ENCODE data around the gene RRN3.
"Not testable (repeated sequence)": the region's sequence is repeated elsewhere in the genome, so short reads cannot be mapped to it uniquely, and the experiment has no call there.

Gene RRN3

DNA sequence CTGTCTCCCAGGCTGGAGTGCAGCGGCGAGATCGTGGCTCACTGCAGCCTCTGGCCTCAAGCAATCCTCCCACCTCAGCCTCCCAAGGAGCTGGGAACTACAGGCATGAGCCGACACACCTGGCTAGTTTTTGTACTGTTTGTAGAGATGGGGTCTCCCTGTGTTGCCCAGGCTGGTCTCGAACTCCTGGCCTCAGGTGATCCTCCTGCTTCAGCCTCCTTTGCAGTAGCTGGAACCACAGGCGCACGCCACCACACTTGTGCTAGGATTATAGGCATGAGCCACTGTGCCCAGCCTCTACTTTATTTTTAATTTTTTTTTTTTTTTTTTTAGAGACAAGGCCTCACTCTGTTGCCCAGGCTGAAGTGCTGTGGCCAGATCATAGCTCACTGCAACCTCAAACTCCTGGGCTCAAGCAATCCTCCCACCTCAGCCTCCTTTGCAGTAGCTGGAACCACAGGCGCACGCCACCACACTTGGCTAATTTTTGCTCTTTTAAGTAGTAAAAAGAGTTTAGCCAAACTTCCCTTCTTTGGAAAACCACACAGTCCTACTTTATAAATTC lies 42.6 kb downstream of the RRN3 start:
- TF ChIP-seq, protein P1, sequence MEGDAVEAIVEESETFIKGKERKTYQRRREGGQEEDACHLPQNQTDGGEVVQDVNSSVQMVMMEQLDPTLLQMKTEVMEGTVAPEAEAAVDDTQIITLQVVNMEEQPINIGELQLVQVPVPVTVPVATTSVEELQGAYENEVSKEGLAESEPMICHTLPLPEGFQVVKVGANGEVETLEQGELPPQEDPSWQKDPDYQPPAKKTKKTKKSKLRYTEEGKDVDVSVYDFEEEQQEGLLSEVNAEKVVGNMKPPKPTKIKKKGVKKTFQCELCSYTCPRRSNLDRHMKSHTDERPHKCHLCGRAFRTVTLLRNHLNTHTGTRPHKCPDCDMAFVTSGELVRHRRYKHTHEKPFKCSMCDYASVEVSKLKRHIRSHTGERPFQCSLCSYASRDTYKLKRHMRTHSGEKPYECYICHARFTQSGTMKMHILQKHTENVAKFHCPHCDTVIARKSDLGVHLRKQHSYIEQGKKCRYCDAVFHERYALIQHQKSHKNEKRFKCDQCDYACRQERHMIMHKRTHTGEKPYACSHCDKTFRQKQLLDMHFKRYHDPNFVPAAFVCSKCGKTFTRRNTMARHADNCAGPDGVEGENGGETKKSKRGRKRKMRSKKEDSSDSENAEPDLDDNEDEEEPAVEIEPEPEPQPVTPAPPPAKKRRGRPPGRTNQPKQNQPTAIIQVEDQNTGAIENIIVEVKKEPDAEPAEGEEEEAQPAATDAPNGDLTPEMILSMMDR (IDR thresholded peaks at IDR 0.05; ENCODE audit: low read depth, low read length) = no peak

DNA sequence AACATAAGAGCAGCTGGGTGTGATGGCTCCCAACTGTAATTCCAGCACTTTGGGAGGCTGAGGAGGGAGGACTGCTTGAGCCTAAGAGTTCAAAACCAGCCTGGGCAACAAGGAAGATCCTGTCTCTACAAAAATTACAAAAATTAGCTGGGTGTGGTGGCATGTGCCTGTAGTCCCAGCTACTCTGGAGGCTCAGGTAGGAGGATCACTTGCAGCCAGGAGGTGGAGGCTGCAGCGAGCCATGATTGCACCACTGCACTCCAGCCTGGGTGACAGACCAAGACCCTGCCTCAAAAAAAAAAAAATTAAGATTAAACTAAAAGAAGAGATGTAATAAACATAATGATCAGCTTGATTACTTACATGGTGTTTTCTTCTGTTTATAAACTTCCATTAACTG lies 43.6 kb downstream of the RRN3 start:
- not testable (repeated sequence) for H3K4me3 ChIP-seq (ENCODE audit: low read depth, low read length)

More for the DNA sequence above, 42.6 kb downstream of the RRN3 start:
- H3K4me3 ChIP-seq (ENCODE audit: low read depth, low read length) = no peak overlapping the region

DNA sequence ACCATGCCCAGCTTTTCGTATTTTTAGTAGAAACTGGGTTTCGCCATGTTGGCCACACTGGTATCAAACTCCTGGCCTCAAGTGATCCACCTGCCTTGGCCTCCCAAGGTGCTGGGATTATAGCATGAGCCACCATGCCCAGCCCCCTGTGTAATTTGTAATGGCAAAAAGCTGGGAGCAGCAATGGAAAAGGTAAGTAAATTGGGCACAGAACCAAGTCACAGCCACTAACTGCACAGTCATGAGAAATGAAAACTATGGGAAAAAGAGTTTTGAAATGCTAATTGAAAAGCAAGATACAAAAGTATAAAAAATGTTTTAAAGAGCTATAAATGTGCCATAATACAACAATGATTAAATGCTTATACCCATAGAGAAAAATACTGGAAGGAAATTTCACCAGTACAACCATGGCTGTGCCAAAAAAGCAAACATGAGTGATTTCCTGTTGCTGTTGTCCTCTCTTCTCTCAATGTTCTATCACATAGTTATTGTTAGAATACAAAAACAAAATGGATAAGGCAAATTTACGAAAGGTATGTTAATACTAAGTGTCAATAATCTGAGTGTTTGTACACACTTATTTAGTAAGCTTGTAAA lies 44.4 kb downstream of the RRN3 start:
- no peak overlapping the region for H3K4me3 ChIP-seq (ENCODE audit: low read depth, low read length)
- TF ChIP-seq, protein P1 (IDR thresholded peaks at IDR 0.05; ENCODE audit: low read depth, low read length) = no peak

DNA sequence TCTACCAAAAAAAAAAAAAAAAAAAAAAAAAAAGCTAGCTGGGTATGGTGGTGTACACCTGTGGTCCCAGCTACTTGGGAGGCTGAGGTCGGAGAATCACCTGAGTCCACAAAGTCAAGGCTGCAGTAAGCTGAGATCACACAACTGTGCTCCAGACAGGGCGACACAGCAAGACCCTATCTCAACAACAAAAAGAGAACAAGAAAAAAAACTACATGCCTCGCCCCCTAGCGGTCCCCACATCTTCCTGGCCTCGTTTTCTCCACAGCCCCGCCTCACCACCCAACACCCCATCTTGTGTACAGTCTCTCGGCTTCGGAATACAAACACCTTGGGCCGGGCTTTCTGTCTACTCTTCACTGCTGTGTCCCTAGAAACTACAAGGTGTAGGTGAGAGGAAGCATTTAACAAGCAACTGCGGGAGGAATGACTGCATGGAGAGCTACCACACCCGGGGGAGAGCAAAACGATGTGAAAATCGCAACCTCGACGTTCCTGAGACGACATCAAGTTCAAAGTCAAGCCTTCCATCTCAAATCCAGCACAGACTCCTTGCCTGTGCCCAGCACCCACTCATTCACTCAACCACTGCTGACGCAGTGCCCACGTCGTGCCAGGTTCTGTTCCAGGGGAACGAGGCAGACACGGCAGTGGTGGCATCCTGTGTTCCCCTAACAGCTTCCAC lies 47.2 kb downstream of the RRN3 start:
- TF ChIP-seq, protein P1 (IDR thresholded peaks at IDR 0.05; ENCODE audit: low read depth, low read length) = no peak
- no peak overlapping the region for H3K4me3 ChIP-seq (ENCODE audit: low read depth, low read length)

DNA sequence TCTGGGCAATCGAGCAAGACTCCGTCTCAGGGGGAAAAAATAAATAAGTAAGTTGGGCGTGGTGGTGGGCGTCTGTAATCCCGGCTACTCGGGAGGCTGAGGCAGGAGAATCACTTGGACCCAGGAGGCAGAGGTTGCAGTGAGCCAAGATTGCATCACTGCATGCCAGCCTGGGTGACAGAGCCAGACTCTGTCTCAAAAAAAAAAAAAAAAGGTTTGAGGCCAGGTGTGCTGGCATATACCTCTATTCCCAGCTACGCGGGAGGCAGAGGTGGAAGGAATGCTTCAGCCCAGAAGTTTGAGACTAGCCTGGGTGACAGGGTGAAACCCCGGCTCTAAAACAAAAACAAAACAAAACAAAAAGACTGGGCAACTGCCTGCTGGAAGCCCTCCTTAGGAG lies 48.8 kb downstream of the RRN3 start:
- H3K4me3 ChIP-seq (ENCODE audit: low read depth, low read length) = not testable (repeated sequence)

DNA sequence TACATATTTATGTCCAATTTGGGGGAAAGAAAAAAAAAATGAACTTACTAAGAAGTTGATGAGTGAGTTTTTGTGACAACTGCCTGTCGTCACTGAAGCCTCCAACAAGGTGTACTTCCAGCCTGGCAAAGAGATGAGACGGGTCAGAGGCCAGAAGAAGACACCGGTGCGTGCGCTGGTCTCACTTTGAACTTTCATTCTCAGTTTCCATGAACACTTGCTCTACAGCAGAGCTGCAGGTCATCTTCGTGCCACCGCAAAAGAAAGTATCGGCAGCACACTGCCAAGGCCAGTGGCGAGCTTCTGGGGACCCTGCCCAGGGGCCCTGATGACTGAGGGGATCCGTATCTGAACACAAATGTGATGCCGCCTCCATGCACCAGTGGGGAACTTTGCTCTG lies 49.8 kb downstream of the RRN3 start:
- no peak overlapping the region for H3K4me3 ChIP-seq (ENCODE audit: low read depth, low read length)
- TF ChIP-seq, protein P1 (IDR thresholded peaks at IDR 0.05; ENCODE audit: low read depth, low read length) = no peak

DNA sequence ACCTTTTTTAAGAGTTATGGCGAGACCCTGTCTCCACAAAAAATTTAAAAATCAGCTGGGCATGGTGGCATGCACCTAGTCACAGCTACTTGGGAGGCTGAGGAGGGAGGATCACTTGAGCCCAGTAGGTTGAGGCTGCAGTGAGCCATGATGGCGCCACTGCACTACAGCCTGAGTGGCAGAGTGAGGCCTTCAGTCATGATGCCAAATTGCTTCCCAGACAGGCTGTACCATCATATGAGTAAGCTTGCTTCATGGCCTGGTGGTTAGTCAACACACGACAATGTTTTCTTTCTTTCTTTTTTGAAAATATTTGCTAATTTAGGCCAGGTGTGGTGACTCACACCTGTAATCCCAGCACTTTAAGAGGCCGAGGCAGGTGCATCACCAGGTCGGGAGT lies 50.7 kb downstream of the RRN3 start:
- TF ChIP-seq, protein P1 (IDR thresholded peaks at IDR 0.05; ENCODE audit: low read depth, low read length) = no peak
- no peak overlapping the region for H3K4me3 ChIP-seq (ENCODE audit: low read depth, low read length)

DNA sequence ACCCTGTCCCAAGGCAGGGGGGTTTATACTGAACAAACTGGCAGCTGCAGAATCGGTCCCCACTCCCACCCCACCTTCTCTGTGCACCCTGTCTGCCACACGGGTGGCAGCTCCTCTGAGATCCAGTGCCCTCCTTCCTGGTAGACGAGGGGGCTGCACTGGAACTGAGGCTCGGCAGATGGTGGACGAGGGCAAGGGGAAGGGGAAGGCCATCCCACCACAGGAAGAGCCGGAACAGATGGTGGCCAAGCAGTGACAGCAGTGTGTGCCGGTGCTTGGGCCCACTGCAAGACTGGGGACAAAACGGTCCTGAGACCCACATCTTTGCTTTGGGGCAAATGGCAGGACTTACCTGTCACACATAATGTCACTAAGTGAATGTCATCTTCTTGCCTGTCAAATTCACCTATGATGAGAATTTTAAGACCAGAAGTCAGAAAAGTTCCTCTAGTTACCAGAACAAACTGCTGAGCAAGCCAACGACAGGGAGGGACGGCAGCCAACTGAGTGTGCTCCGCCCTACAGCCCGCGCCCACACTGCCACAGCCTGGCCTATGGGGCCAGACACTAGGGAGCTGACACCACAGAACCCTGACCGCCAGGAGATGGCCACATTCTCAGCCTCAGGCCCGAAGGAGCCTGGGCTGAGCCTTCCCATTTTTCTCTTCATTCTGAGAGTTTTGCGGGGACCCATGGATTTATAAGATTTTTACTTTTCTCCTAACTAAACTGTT lies 52.6 kb downstream of the RRN3 start:
- TF ChIP-seq, protein P1 (IDR thresholded peaks at IDR 0.05; ENCODE audit: low read depth, low read length) = no peak
- no peak overlapping the region for H3K4me3 ChIP-seq (ENCODE audit: low read depth, low read length)
